OCI-LY3 (cell line): ENCODE data around the gene CERS6.

Experiments
- H2AFZ ChIP-seq: fragments of 200-600, 300-600 bp; shearing (Covaris generic); 2 replicates; pipeline ENCODE4 v1.6.0; 2014; ENCODE audit warnings: antibody characterized with exemption, low read depth, low read length
- H3K27ac ChIP-seq: fragments of 200-600, 300-600 bp; sonication (generic); 2 replicates; pipeline ENCODE4 v1.5.1; 2014; ENCODE audit warnings: mild to moderate bottlenecking, low read length, moderate library complexity, mixed read lengths
- H3K27me3 ChIP-seq: fragments of 200-600, 300-600 bp; sonication (generic); 2 replicates; pipeline ENCODE4 v1.6.1; 2014; ENCODE audit warnings: low read depth, low read length, mixed read lengths
- H3K36me3 ChIP-seq: fragments of 200-600, 300-600 bp; sonication (generic); replicated peaks from 2 replicates; pipeline ENCODE3; 2014; ENCODE audit warnings: low read depth, low read length, mixed read lengths
- H3K4me1 ChIP-seq: fragments of 300-600, 200-600 bp; sonication (generic); 2 replicates; pipeline ENCODE4 v1.6.1; 2014; ENCODE audit warnings: low read length, mixed read lengths
- H3K4me2 ChIP-seq: fragments of 200-600, 300-600 bp; sonication (generic); 2 replicates; pipeline ENCODE4 v1.6.1; 2014; ENCODE audit warnings: low read length, mixed read lengths
- H3K4me3 ChIP-seq: fragments of 300-600, 200-600 bp; sonication (generic); 2 replicates; pipeline ENCODE4 v1.5.1; 2014; ENCODE audit warnings: antibody characterized with exemption, mild to moderate bottlenecking, low read length, moderate library complexity
- H3K79me2 ChIP-seq: fragments of 300-600, 200-600 bp; shearing (Covaris generic); 2 replicates; pipeline ENCODE4 v1.6.1; 2014; ENCODE audit warnings: mild to moderate bottlenecking, low read length, mixed read lengths
- H3K9ac ChIP-seq: fragments of 300-600, 200-600 bp; shearing (Covaris generic); 2 replicates; pipeline ENCODE4 v1.6.0; 2014; ENCODE audit warnings: mild to moderate bottlenecking, low read length, moderate library complexity
- H3K9me3 ChIP-seq: fragments of 200-600, 300-600 bp; shearing (Covaris generic); 2 replicates; pipeline ENCODE4 v1.6.1; 2014; ENCODE audit warnings: low read length, mixed read lengths; ENCODE audit not compliant: insufficient read depth
- H4K20me1 ChIP-seq: fragments of 200-600, 300-600 bp; sonication (generic); 2 replicates; pipeline ENCODE4 v1.6.1; 2016; ENCODE audit warnings: low read length, mixed read lengths; ENCODE audit not compliant: insufficient read depth
- CTCF ChIP-seq: fragments of 200-600, 300-600 bp; sonication (generic); IDR thresholded peaks from 2 replicates; pipeline ENCODE4 v1.5.1; 2014; ENCODE audit warnings: antibody characterized with exemption, low read length, low read depth
- EZH2phosphoT487 ChIP-seq: fragments of 200-600 bp; shearing (Covaris generic); IDR thresholded peaks from 2 replicates; pipeline ENCODE4 v1.6.1; 2018; ENCODE audit warnings: antibody characterized with exemption, mixed run types, low read depth

Gene CERS6

GRCh38 chr2:168744844-168745243 is 288.8 kb downstream of the CERS6 start:
- H3K36me3 ChIP-seq: no peaks in the 10 kb centered on the region

GRCh38 chr2:168748461-168748860 is 292.4 kb downstream of the CERS6 start:
- no peak overlapping the region for H2AFZ ChIP-seq
- no peaks in the 10 kb centered on the region for H3K27me3 ChIP-seq
- H3K4me3 ChIP-seq: no peak overlapping the region
- H3K36me3 ChIP-seq: no peaks in the 10 kb centered on the region
- H3K9me3 ChIP-seq: no peaks in the 10 kb centered on the region
- no peaks in the 10 kb centered on the region for H4K20me1 ChIP-seq
- H3K4me1 ChIP-seq: peaks cover 5% of the 10 kb centered on the region
- H3K79me2 ChIP-seq: no peaks in the 10 kb centered on the region
- no peak overlapping the region for H3K4me2 ChIP-seq
- H3K9ac ChIP-seq: no peak overlapping the region
- no peak overlapping the region for H3K27ac ChIP-seq
- TF ChIP-seq EZH2phosphoT487: no peak
- TF ChIP-seq CTCF: no peak

More at GRCh38 chr2:168744844-168745243, 288.8 kb downstream of the CERS6 start:
- no peaks in the 10 kb centered on the region for H3K79me2 ChIP-seq
- H3K27me3 ChIP-seq: no peaks in the 10 kb centered on the region
- peaks cover 5% of the 10 kb centered on the region for H3K4me1 ChIP-seq
- no peaks in the 10 kb centered on the region for H3K9me3 ChIP-seq
- no peak overlapping the region for H3K9ac ChIP-seq
- no peak overlapping the region for H3K4me3 ChIP-seq
- no peaks in the 10 kb centered on the region for H4K20me1 ChIP-seq
- TF ChIP-seq CTCF (no peak), EZH2phosphoT487 (no peak)
- no peak overlapping the region for H3K27ac ChIP-seq
- no peak overlapping the region for H2AFZ ChIP-seq
- no peak overlapping the region for H3K4me2 ChIP-seq

- H3K4me2 ChIP-seq: no peak overlapping the region
- H3K4me1 ChIP-seq: peaks cover 5% of the 10 kb centered on the region
- H3K79me2 ChIP-seq: no peaks in the 10 kb centered on the region
These were observed 293.2 kb downstream of the CERS6 start for GRCh38 chr2:168749297-168749696.

GRCh38 chr2:168751104-168751740 is 295.1 kb downstream of the CERS6 start:
- Histone ChIP-seq H3K9ac (no peak overlapping the region), H3K9me3 (no peaks in the 10 kb centered on the region), H4K20me1 (no peaks in the 10 kb centered on the region), H3K4me2 (no peak overlapping the region), H3K4me3 (no peak overlapping the region), H3K4me1 (no peaks in the 10 kb centered on the region), H3K27me3 (no peaks in the 10 kb centered on the region), H3K27ac (no peak overlapping the region), H2AFZ (no peak overlapping the region), H3K36me3 (no peaks in the 10 kb centered on the region), H3K79me2 (no peaks in the 10 kb centered on the region)
- no peak for TF ChIP-seq CTCF
- TF ChIP-seq EZH2phosphoT487: no peak

More at GRCh38 chr2:168749297-168749696, 293.2 kb downstream of the CERS6 start:
- H3K36me3 ChIP-seq: no peaks in the 10 kb centered on the region
- no peak overlapping the region for H3K4me3 ChIP-seq
- no peak overlapping the region for H3K27ac ChIP-seq
- TF ChIP-seq CTCF (no peak), EZH2phosphoT487 (no peak)
- no peaks in the 10 kb centered on the region for H3K9me3 ChIP-seq
- H4K20me1 ChIP-seq: no peaks in the 10 kb centered on the region
- H3K9ac ChIP-seq: no peak overlapping the region
- H3K27me3 ChIP-seq: no peaks in the 10 kb centered on the region
- H2AFZ ChIP-seq: no peak overlapping the region
